Spleen (tissue), 11 donors: ENCODE data around the gene PTGIR. TPM values are rescaled to one million over a fixed set of nuclear protein-coding genes. Genes with fewer than 3 reads are reported as not detected.

Source experiments
- DNase-seq: peaks from one replicate; pipeline ENCODE4 v3.0.0-alpha.2; 2020
- H3K27ac ChIP-seq, 8 donors: fragments of 200-600 bp; sonication (generic) in 7 of 8; 1 replicate in 4 of 8; 2 replicates in 4 of 8; pipeline versions ENCODE4 v1.5.0 to v1.8.0; 2016 to 2021; ENCODE audit warnings: inconsistent platforms in 4 of 8, mild to moderate bottlenecking in 4 of 8, moderate library complexity in 1 of 8
- H3K27me3 ChIP-seq, 7 donors: fragments of 200-600 bp; sonication (generic) in 6 of 7; replicated peaks in 1 of 7; 1 replicate in 4 of 7; 2 replicates in 3 of 7; pipeline versions ENCODE4 v1.5.0 to v1.8.0; 2016 to 2021; ENCODE audit warnings: inconsistent platforms in 3 of 7, mild to moderate bottlenecking in 1 of 7
- H3K36me3 ChIP-seq, 6 donors: fragments of 200-600 bp; sonication (generic) in 5 of 6; 1 replicate in 4 of 6; 2 replicates in 2 of 6; pipeline versions ENCODE4 v1.5.0 to v1.8.0; 2016 to 2021; ENCODE audit warnings: inconsistent platforms in 2 of 6
- H3K4me1 ChIP-seq, 6 donors: fragments of 200-600 bp; sonication (generic) in 5 of 6; 1 replicate in 3 of 6; 2 replicates in 3 of 6; pipeline versions ENCODE4 v1.5.0 to v1.8.0; 2016 to 2021; ENCODE audit warnings: inconsistent platforms in 3 of 6
- H3K4me3 ChIP-seq, 8 donors: fragments of 200-600 bp; sonication (generic) in 7 of 8; 1 replicate in 4 of 8; 2 replicates in 4 of 8; pipeline versions ENCODE4 v1.5.0 to v1.8.0; 2016 to 2021; ENCODE audit warnings: inconsistent platforms in 4 of 8, mild to moderate bottlenecking in 4 of 8, moderate library complexity in 2 of 8
- H3K9me3 ChIP-seq, 8 donors: fragments of 200-600 bp; sonication (generic) in 7 of 8; 1 replicate in 4 of 8; 2 replicates in 4 of 8; pipeline versions ENCODE4 v1.5.0 to v1.8.0; 2016 to 2021; ENCODE audit warnings: inconsistent platforms in 4 of 8
- POLR2A ChIP-seq, 3 donors: fragments of 450-650 bp; IDR thresholded peaks; one replicate each; pipeline ENCODE4 v1.5.1; 2017; ENCODE audit warnings: antibody characterized with exemption in 3 of 3, mild to moderate bottlenecking in 1 of 3
- POLR2AphosphoS5 ChIP-seq, 3 donors: sonication (generic); formaldehyde crosslinking; IDR thresholded peaks; one replicate each; pipeline ENCODE4 v1.5.1; 2017; ENCODE audit warnings: antibody characterized with exemption in 3 of 3
- WGBS, 5 donors: extraction: QIAGEN DNeasy Blood & Tissue Kit in 3 of 5; methylation state at CpG; one replicate each; pipeline versions ENCODE4 v1.1.5 to v1.1.7; 2013 to 2018; 5-methylcytosine and 5-hydroxymethylcytosine counted together
- intact Hi-C: fragments of 100-400 bp; cut with DNase I; formaldehyde crosslinking; loops from one replicate; pipeline ENCODE4 v1.15.0; 2023; ENCODE audit warnings: low total_unique reads
- polyA plus RNA-seq, 3 donors: library from polyadenylated mRNA; stranded (reverse); fragments of 200-250 nt; gene quantifications; one replicate each; pipeline ENCODE4 v1.2.1, GENCODE V29; 2013
- total RNA-seq, 7 donors: library from RNA; depleted of rRNA in 3 of 7; stranded (reverse); fragments of >200 nt in 3 of 7; fragmentation: NEBNext Ultra II Directional in 4 of 7; extraction: Animal tissue kit (Norgen Biotek cat#: 25700) in 4 of 7; gene quantifications; one replicate each; pipeline versions ENCODE4 v1.1.0 to v1.2.1, GENCODE V29; 2016 to 2021
- TF ChIP-seq, protein P1 (sequence below), 11 experiments: fragments of 200-600 bp in 7 of 11; fragments of 450-650 bp in 4 of 11; sonication (generic) in 4 of 11; IDR thresholded peaks in 8 of 11; conservative IDR thresholded peaks in 3 of 11; 1 replicate in 7 of 11; 2 replicates in 4 of 11; pipeline versions ENCODE4 v1.4.0 to v1.8.0; 2016 to 2021; ENCODE audit warnings: antibody characterized with exemption in 11 of 11, inconsistent platforms in 4 of 11, mild to moderate bottlenecking in 1 of 11
- donor health status: healthy with polysubstance abuse.
- donor health status: DM: no; HTN: no; CAD: no; lungs with moderate emphysema.
- donor health status: DM: no; HTN: no; CAD: no.
- donor health status: Bipolar disorder and iron deficiency.
- donor health status: healthy.
- donor health status: DM: no; HTN: no; CAD: no.
- donor health status: DM: yes; HTN: yes; CAD: no.

Gene PTGIR
- total and polyA plus RNA-seq, 10 donors = 5.4 to 18.6 (median 7.9) TPM

DNA sequence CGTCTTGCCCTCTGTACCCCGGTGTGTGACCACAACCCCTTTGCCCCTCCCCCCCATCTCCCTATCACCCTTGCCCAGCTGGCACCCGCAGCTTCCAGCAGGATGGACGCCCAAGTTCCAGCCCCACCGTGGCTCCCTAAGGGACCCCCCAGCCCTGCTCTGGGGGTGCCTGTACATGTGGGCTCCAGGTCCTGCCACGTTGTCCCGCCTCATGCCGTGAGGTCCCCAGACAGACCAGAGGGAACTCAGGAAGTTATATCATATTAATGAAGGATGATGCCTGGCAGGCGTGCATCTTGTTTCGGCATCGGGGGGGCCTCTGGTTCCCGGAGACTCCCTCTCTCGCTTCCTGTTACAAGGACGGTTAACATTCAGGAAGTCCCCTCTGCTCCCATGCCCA, 1.6 kb upstream of the PTGIR start:
- DNase-seq = no peak
- H3K27me3 ChIP-seq = peaks cover 0 to 16% (median 2%) of the 10 kb centered on the region in 7 donors
- H3K9me3 ChIP-seq = no peaks in the 10 kb centered on the region
- H3K4me3 ChIP-seq = no peak overlapping the region
- H3K4me1 ChIP-seq = peaks cover 0 to 84% (median 52%) of the 10 kb centered on the region in 6 donors
- intact Hi-C loops = no loop called here
- H3K27ac ChIP-seq = peak overlapping the region in 7 of 8 donors; percentile 63 to 77 (median 72)
- WGBS, 5 donors = 15 to 37% (median 21%) methylated on average over 13 to 14 of the region's 14 CpGs
- H3K36me3 ChIP-seq = no peaks in the 10 kb centered on the region
- TF ChIP-seq POLR2AphosphoS5 (IDR thresholded peaks at IDR 0.05) = no peak
- TF ChIP-seq, protein P1, sequence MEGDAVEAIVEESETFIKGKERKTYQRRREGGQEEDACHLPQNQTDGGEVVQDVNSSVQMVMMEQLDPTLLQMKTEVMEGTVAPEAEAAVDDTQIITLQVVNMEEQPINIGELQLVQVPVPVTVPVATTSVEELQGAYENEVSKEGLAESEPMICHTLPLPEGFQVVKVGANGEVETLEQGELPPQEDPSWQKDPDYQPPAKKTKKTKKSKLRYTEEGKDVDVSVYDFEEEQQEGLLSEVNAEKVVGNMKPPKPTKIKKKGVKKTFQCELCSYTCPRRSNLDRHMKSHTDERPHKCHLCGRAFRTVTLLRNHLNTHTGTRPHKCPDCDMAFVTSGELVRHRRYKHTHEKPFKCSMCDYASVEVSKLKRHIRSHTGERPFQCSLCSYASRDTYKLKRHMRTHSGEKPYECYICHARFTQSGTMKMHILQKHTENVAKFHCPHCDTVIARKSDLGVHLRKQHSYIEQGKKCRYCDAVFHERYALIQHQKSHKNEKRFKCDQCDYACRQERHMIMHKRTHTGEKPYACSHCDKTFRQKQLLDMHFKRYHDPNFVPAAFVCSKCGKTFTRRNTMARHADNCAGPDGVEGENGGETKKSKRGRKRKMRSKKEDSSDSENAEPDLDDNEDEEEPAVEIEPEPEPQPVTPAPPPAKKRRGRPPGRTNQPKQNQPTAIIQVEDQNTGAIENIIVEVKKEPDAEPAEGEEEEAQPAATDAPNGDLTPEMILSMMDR (IDR thresholded peaks at IDR 0.05 in 8 of 11, conservative IDR thresholded peaks at IDR 0.05 in 3 of 11) = no peak

DNA sequence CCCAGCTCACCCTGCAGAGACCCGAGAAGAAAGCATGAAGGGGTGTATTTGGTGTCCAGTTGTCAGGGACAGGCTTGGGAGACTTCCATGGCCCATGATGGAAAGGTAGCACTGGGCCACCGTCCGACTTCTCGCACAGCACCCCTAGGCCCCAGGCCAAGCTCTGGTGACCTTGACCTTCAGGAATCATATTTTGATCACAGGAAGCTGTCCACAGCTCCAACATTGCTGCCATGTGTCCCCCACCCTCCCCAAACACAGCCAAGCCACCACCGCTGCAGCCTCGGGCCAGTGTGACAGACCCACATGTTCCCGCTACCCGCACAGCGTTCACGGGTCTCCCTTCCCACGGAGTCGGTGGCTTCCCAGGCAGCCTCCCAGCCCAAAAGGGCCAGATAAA, 842 bp upstream of the PTGIR start:
- Histone ChIP-seq H3K4me1 (peaks cover 0 to 84% (median 54%) of the 10 kb centered on the region in 6 donors), H3K36me3 (no peaks in the 10 kb centered on the region), H3K27ac (peak overlapping the region in 7 of 8 donors; percentile 63 to 77 (median 72)), H3K4me3 (no peak overlapping the region), H3K27me3 (peaks cover 0 to 11% (median 0%) of the 10 kb centered on the region in 7 donors), H3K9me3 (no peaks in the 10 kb centered on the region)
- WGBS, 5 donors = 70 to 85% (median 82%) methylated on average over 9 to 12 of the region's 12 CpGs
- no peak for TF ChIP-seq POLR2A (IDR thresholded peaks at IDR 0.05)
- TF ChIP-seq, protein P1 (IDR thresholded peaks at IDR 0.05 in 8 of 11, conservative IDR thresholded peaks at IDR 0.05 in 3 of 11) = no peak
- TF ChIP-seq POLR2AphosphoS5 (IDR thresholded peaks at IDR 0.05) = no peak
- intact Hi-C loops = no loop called here
- DNase-seq = no peak

DNA sequence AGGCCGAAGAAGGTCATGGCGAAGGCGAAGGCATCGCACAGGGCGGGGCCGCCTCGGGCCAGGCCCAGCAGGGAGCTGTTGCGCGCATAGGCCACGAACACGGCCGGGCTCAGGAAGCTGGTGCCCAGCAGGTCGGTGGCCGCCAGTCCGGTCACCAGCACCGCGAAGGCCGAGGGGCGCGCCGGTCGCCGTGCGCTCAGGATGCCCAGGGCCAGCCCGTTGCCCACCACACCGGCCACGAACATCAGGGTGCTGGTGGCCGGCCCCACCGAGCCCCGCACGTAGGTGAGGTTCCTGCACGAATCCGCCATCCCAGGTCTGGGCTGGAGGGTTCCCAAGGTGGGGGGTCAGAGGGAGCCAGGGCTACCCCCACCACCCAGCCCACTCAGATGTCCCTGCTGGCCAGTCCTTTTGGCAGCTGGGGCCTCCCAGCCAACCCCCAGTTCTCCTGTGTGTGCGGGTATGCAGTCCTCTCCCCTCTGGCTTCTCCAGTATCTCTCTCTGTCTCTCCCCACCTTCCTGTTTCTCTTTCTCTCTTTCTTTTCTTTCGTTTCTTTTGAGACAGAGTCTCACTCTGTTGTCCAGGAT, 880 bp downstream of the PTGIR start:
- no peaks in the 10 kb centered on the region for H3K36me3 ChIP-seq
- TF ChIP-seq POLR2AphosphoS5 (IDR thresholded peaks at IDR 0.05) (no peak), POLR2A (IDR thresholded peaks at IDR 0.05) (no peak)
- TF ChIP-seq, protein P1 (IDR thresholded peaks at IDR 0.05 in 8 of 11, conservative IDR thresholded peaks at IDR 0.05 in 3 of 11) = no peak
- H3K4me3 ChIP-seq = peak overlapping the region in 5 of 8 donors; percentile 12 to 54 (median 17)
- no peaks in the 10 kb centered on the region for H3K9me3 ChIP-seq
- intact Hi-C loops = no loop called here
- H3K4me1 ChIP-seq = peaks cover 13 to 90% (median 61%) of the 10 kb centered on the region in 6 donors
- no peak for DNase-seq
- peak overlapping the region in 7 of 8 donors; percentile 46 to 77 (median 65) for H3K27ac ChIP-seq
- WGBS, 5 donors = 71 to 94% (median 88%) methylated on average over 19 to 35 of the region's 35 CpGs
- peaks cover 0 to 11% (median 0%) of the 10 kb centered on the region in 7 donors for H3K27me3 ChIP-seq

DNA sequence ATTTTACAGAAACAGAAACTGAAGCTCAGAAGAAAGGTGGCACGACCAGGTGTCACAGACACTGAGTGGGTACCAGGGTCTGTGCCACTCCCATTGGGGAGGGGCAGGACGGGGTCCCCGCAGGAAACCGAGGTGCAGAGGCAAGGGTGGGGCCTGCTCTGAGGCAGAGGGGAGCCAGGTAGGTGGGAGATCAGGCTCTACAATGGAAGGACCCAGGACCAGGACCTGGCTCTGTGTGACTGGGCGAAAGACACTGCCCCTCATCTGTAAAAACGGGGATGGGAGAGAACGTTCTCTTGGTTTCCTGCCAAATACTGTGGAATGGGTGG, 2.8 kb downstream of the PTGIR start:
- Histone ChIP-seq H3K4me1 (peaks cover 23 to 100% (median 74%) of the 10 kb centered on the region in 6 donors), H3K36me3 (no peaks in the 10 kb centered on the region), H3K27ac (peak overlapping the region in 5 of 8 donors; percentile 61 to 87 (median 72)), H3K27me3 (peaks cover 0 to 11% (median 0%) of the 10 kb centered on the region in 7 donors), H3K4me3 (peak overlapping the region in 2 of 8 donors; percentile 7 to 39), H3K9me3 (no peaks in the 10 kb centered on the region)
- no peak for TF ChIP-seq POLR2A (IDR thresholded peaks at IDR 0.05)
- TF ChIP-seq, protein P1 (IDR thresholded peaks at IDR 0.05 in 8 of 11, conservative IDR thresholded peaks at IDR 0.05 in 3 of 11) = no peak
- TF ChIP-seq POLR2AphosphoS5 (IDR thresholded peaks at IDR 0.05) = no peak
- DNase-seq = no peak
- intact Hi-C loops = no loop called here
- WGBS, 5 donors = 48 to 53% (median 49%) methylated on average over 7 of the region's 7 CpGs
